Stimulated activated CD4-positive, alpha-beta T cell treated with anti-CD3 and anti-CD28 coated beads, Interleukin-4, amount 100 ng/mL, for 48 hours (primary cell): Measurements from ENCODE around the gene NMNAT1.
"Not testable (repeated sequence)": the region's sequence is repeated elsewhere in the genome, so short reads cannot be mapped to it uniquely, and the experiment has no call there.

Source experiments
- DNase-seq, 2 donors: peaks; one replicate each; pipeline ENCODE4 v3.0.0-alpha.2; 2020; ENCODE audit warnings: low read depth in 2 of 2

Gene NMNAT1

GRCh38 chr1:9942939-9943788 is at the start of gene NMNAT1, which contains the start of gene LZIC:
Gene NMNAT1, plus strand, starts transcription at chr1:9943475. Its CDS starts 28,599 bp downstream, at chr1:9972074.
Gene LZIC, minus strand, starts transcription at chr1:9943391. Its CDS starts 6,772 bp downstream, at chr1:9936619.
- peak; percentile 86 to 90 for DNase-seq

- no peak for DNase-seq
Measured at GRCh38 chr1:9894115-9894514, 49.2 kb upstream of the NMNAT1 start.

- DNase-seq: no peak
Measured at GRCh38 chr1:9900142-9901043, 42.9 kb upstream of the NMNAT1 start.

- DNase-seq: no peak
Measured at GRCh38 chr1:9901148-9902059, 41.9 kb upstream of the NMNAT1 start.

- no peak for DNase-seq
Measured at GRCh38 chr1:9902060-9902452, 41.2 kb upstream of the NMNAT1 start.

- DNase-seq: no peak
Measured at GRCh38 chr1:9903801-9904527, 39.3 kb upstream of the NMNAT1 start.

GRCh38 chr1:9904596-9904995 is 38.7 kb upstream of the NMNAT1 start:
- DNase-seq: no peak

- no peak for DNase-seq
Measured at GRCh38 chr1:9905010-9905409, 38.3 kb upstream of the NMNAT1 start.

- no peak for DNase-seq
Measured at GRCh38 chr1:9906466-9906865, 36.8 kb upstream of the NMNAT1 start.

GRCh38 chr1:9907441-9907840 is 35.8 kb upstream of the NMNAT1 start:
- DNase-seq: no peak

- no peak for DNase-seq
Measured at GRCh38 chr1:9908871-9909233, 34.4 kb upstream of the NMNAT1 start.

GRCh38 chr1:9909234-9910046 is 33.8 kb upstream of the NMNAT1 start:
- peak; percentile 20 to 41 for DNase-seq

- DNase-seq: no peak
Measured at GRCh38 chr1:9910076-9910422, 33.2 kb upstream of the NMNAT1 start, which contains the start of gene CTNNBIP1. Gene CTNNBIP1, minus strand, starts transcription at chr1:9910269. Its CDS starts 38,205 bp downstream, at chr1:9872064.

GRCh38 chr1:9910423-9911178 is 32.7 kb upstream of the NMNAT1 start:
- peak; percentile 100 for DNase-seq

- DNase-seq: no peak
Measured at GRCh38 chr1:9912264-9912936, 30.9 kb upstream of the NMNAT1 start.

GRCh38 chr1:9914610-9914937 is 28.7 kb upstream of the NMNAT1 start:
- DNase-seq: no peak

GRCh38 chr1:9916452-9916851 is 26.8 kb upstream of the NMNAT1 start:
- DNase-seq: no peak

GRCh38 chr1:9917495-9917894 is 25.8 kb upstream of the NMNAT1 start:
- not testable (repeated sequence) for DNase-seq

- no peak for DNase-seq
Measured at GRCh38 chr1:9917901-9918300, 25.4 kb upstream of the NMNAT1 start.
